Limb (tissue), 2 donors: ENCODE data around the gene TCF4.

ENCODE experiments used
- DNase-seq, 2 donors: peaks; one replicate each; pipeline ENCODE4 v3.0.0-alpha.2; 2016; ENCODE audit errors: extremely low spot score in 2 of 2

The TCF4 gene

GRCh38 chr18:55588111-55588869 is at the start of gene TCF4:
Gene TCF4 (minus strand): TSS chr18:55588192. CDS start chr18:55587116, 1,076 bp downstream.
- DNase-seq, result peak; percentile 73 to 88

DNA sequence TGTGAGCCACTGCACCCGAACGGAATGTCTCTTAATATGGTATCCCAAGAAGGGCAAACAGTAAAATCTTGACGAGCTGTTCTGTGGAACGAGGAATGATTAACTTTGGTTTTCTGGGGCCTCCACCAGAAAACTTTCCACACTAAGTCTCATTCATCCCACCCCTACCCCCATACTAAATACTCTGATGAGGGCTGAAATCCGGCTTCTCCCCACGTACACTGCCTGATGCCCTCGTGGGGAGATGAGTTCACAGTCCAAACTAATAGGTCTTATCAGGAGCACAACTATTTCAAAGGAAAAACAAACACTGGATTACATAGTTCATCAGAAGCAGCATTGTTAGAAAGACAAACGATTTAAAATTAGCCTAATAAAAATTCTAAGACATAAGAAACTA is 49.2 kb upstream of the TCF4 start:
- DNase-seq, result no peak

DNA sequence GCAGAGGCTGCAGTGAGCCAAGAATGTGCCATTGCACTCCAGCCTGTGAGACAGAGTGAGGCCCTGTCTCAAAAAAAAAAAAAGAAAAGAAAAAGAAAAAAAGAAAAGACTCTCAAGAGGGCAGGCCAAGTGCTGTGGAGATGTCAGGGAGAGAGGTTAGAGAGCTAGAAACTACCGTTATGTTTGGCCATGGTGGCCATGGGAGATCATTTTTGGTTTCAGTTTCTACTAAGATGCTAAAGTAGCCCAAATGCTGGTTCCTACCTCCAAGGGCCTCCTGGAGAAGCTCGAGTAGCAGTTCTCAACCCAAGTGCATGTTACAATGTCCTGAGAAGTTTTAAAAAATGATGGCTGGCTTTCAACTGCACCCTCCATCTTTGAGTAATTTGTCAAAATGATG is 47.4 kb upstream of the TCF4 start:
- no peak for DNase-seq

- DNase-seq, result no peak
These were observed 46.6 kb upstream of the TCF4 start for GRCh38 chr18:55634545-55634944.

GRCh38 chr18:55633032-55633431 is 45.0 kb upstream of the TCF4 start:
- no peak for DNase-seq

- no peak for DNase-seq
These were observed 41.1 kb upstream of the TCF4 start for GRCh38 chr18:55629133-55629532.

DNA sequence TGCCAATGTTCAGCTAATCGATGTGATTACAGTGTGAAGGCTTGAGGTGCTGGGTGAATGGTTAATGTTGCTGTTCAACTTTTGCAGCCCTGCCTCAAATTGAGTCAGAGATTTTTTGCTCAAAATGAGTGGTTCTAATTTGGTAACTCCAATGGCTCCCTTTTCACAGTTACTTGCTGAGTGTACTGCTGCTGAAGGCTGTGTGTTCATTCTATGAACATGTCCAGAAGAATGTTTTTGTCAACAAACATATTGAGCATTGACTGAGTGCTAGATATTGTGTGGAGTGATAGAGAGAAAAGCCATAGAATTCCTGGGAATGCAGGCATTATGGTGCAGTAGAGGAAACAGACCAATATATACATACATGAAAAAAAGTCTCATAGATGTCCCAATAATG is 39.0 kb upstream of the TCF4 start:
- DNase-seq, result no peak

DNA sequence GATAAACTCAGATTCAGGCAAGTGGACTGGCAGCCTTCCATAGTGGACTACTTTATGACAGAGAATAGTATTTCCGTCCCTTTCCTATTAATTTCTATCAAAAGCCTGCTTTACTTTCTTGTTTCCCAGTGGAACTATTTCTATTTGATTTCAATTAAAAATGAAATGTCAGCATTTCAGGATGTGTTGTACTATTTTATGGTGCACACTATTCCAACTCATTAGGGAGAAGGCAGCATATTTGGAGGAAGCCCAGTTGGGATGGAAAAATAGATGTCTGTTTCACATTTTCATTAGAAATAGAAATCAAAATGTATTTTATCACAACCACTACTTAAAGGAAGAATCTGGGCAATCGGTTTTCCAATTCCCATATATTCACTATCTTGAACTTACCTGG is 37.9 kb upstream of the TCF4 start:
- DNase-seq, result no peak

GRCh38 chr18:55623626-55624025 is 35.6 kb upstream of the TCF4 start:
- no peak for DNase-seq

DNA sequence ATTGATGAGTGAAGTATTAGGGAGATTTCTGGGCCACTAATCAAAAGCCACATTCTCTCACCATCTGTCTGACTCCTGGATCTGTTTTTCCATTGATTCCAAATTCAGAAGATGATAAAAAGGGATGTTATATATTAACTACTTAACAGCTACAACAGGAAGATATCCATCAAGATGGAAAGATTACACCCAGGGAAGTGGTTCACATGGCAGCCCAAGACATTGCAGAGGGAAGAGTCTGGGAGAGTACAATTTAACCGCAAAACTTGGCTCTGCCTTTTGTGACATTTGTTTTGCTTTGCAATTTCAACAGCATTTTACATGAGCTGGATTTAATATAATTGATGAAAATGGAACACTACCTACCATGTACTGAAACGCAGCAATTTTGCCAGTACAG is 22.5 kb upstream of the TCF4 start:
- no peak for DNase-seq

GRCh38 chr18:55609160-55609825 is 21.3 kb upstream of the TCF4 start:
- no peak for DNase-seq

DNA sequence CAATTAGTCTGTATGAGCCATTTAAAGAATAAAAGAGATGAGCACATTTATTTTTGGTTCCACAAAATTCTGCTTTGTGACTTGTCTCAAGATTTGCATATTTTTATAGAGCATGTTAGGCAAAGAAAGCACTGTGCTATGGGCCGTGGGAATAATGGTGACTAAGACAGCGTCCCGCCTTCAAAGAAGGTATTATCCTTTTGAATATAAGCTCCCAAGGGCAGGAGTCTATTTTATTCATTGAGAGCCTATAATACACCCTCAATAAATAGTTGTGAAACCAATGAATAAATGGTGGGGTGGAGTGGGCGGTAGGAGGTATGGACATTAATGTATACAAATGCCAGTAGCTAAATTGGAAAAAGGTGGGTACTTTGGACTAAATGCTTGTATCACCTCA is 20.5 kb upstream of the TCF4 start:
- DNase-seq, result no peak

- DNase-seq, result no peak
These were observed 19.8 kb upstream of the TCF4 start for GRCh38 chr18:55607773-55608172.

- DNase-seq, result no peak
These were observed 17.8 kb upstream of the TCF4 start for GRCh38 chr18:55605733-55606338.

DNA sequence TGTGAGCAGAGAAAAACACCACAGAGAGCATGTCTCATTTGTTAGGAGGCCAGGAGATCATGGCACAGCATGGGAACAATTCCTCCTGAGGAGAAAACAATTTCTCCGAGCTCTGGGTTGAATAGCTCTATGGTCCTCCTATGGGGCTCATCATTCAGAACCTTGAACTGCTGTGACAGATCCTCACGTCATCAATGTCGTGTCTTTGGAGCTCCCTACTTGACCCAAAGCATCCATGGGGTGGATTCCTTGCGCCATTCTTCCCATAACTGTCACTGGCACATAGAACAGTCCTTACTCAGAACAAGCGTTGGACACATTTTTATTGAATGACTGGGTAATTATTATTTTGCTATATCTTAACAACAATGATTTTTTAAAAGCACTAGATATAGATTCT is 15.8 kb upstream of the TCF4 start:
- no peak for DNase-seq

DNA sequence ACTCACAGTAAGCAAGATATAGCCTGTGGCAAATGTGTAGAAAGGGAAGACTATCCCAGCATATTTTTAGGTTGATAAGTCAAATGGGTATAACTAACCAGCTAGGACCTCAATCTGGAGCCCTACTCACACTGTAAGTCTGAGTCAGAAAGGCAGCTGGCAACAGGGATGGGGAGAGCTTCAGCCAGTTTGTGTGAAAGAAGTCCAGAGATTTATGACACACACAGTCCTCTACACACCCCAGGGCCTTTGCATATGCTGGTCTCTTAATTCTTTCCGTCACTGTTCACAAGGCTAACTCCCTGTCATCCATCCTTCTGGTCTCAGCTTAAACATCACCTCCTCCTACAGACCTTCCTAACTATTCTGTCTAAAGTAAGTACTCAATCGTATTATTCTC is 5.9 kb upstream of the TCF4 start:
- no peak for DNase-seq

DNA sequence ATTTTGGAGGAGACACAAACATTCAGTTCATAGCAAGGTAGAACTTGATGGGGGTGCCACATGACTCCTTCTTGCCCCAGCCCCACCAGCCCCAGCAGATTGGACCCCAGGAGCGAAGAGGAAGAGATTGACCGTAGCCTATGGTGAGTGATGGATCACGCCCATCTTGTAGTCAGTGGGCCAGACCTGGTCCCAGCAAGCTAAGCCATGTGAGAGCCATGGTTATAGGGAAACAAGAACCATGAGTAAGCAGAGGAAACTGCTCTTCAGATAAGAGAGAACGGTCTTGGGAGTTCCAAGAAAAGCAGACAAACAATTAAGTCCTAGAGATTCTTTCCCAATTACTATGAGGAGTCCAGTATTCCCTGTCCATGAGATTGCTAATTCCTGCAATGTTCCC is 4.6 kb upstream of the TCF4 start:
- DNase-seq, result no peak

DNA sequence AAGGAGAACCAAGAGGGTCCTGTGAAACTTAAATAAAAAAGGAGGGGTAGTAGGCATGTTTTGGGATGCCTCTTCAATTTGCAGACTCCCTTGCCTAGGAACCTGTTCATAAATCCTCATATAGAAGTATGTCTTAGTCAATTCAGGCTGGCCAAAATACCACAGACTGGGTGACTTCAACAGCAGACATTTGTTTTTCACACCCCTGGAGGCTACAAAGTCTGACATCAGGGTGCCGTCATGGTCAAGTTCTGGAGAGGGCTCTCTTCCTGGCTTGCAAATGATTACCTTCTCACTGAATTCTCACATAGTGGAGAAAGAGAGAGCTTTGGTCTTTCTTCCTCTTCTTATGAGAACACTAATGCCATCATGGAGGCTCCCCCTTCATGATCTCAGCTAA is 4.1 kb upstream of the TCF4 start:
- DNase-seq, result no peak

DNA sequence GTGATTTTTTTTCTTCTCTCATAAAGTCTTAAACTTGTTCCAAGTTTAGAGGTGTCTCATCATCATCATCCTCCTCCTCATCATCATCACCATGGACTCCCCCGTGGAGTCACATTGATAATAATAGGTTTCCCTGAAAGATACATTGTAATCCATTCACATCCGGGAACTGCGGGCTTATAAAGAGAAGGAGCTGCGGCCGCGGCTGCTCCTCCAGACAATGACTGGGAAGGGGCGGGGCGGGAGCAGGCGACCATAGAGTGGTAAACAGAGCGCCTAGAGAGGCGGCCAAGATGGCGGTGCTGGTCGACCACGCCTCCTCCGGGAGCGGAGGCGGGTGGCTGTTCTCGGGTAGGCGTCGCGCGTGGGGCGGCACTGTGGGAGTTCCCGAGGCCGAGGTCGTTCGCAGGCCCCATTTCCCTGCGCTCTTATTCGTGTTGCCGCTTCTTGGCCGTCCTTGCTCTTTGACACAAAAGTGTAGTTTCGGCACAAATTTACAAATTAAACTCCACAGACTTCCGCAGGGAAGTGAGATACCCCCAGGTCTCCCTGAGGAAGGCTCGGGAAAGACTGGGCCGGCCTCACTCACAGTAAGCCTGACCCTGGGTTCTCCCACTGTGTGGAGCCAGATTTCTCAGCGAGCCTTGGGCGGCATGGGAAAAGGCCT is 1.8 kb upstream of the TCF4 start:
- DNase-seq, result peak; percentile 96 to 99

- no peak for DNase-seq
These were observed 1.0 kb upstream of the TCF4 start for GRCh38 chr18:55588870-55589595.

DNA sequence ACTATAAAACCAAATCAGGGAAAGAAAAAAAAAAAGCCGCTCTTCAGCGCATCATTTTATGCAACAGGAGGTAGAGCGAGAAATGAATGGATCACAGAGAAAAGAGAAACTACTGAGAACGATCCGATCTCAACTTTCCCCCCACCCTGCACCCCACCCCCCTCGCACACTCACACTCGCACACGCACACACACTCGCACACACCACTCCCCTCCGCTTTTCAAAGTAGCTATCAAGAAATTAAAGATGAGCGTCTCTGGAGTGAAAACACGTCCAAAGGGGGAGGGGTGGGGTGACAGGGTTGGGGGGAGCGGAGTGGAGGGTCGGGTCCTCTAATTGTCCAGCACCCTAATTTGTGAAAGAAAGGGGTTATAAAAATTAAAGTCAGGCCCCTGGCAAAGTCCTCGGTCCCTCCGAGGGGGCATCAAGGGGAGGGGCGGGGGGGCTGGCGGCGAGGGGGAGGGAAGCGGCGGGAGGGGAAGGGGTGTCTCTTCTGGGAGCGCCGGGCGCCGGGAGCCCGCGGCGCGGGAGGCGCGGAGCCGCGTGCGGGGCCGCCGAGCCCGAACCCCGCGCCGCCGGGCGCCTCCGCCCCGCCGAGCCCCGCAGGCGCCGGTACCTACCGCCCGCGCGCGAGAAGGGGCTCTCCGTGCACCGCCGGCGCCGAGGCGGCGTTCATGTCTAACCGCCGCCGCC is 428 bp downstream of the TCF4 start:
- peak in 1 of 2 donors; percentile 77 for DNase-seq
